Thyroid gland (tissue), 4 donors: ENCODE data around the gene LYRM4.

ENCODE experiments used
- POLR2A ChIP-seq, 2 donors: fragments of 450-650 bp; IDR thresholded peaks; one replicate each; pipeline ENCODE4 v1.6.1; 2017; ENCODE audit warnings: antibody characterized with exemption in 2 of 2, mild to moderate bottlenecking in 2 of 2, moderate library complexity in 1 of 2
- TF ChIP-seq, protein P1 (sequence below), 6 experiments: fragments of 200-600 bp in 3 of 6; fragments of 450-650 bp in 3 of 6; sonication (generic) in 3 of 6; IDR thresholded peaks; one replicate each; pipeline ENCODE4 v1.5.1; 2016 to 2019; ENCODE audit warnings: antibody characterized with exemption in 6 of 6, mild to moderate bottlenecking in 2 of 6, inconsistent platforms in 1 of 6, moderate library complexity in 1 of 6

GRCh38 chr6:5287205-5287965, 26.6 kb upstream of the LYRM4 start:
- TF ChIP-seq, protein P1, sequence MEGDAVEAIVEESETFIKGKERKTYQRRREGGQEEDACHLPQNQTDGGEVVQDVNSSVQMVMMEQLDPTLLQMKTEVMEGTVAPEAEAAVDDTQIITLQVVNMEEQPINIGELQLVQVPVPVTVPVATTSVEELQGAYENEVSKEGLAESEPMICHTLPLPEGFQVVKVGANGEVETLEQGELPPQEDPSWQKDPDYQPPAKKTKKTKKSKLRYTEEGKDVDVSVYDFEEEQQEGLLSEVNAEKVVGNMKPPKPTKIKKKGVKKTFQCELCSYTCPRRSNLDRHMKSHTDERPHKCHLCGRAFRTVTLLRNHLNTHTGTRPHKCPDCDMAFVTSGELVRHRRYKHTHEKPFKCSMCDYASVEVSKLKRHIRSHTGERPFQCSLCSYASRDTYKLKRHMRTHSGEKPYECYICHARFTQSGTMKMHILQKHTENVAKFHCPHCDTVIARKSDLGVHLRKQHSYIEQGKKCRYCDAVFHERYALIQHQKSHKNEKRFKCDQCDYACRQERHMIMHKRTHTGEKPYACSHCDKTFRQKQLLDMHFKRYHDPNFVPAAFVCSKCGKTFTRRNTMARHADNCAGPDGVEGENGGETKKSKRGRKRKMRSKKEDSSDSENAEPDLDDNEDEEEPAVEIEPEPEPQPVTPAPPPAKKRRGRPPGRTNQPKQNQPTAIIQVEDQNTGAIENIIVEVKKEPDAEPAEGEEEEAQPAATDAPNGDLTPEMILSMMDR (IDR thresholded peaks at IDR 0.05), result no peak
- no peak for TF ChIP-seq POLR2A (IDR thresholded peaks at IDR 0.05)
